ENCODE results near the gene PHF2. TPM values are rescaled to one million over a fixed set of nuclear protein-coding genes. Genes with fewer than 3 reads are reported as not detected.

Gene PHF2
- total RNA-seq, 4 donors from 2014 or later, result 22.6 to 40.2 (median 28.4) TPM

DNA sequence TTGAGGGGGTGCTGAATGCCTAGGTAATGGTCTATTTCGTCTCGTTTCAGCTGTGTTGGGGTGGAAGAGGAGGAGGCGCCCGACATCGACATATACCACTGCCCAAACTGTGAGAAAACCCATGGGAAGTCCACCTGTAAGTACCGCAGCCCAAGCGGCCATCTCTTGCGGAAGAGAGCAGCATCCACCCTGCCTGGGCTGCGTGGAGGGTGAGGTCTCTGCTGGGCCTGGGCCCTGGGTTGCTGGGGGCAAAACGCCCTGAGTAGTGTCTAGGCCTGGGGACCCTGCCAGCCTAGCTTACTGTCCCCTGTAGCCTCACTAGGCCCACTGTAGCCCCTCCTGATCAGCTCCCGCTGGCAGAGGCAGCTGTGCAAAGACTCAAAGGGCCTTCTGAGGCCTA, 53.5 kb downstream of the PHF2 start:
- 93% methylated on average over 11 of the region's 11 CpGs for WGBS
- Histone ChIP-seq H3K27ac (no peak overlapping the region), H3K9me3 (peaks cover 10% of the 10 kb centered on the region), H3K4me3 (no peak overlapping the region), H3K27me3 (no peaks in the 10 kb centered on the region), H3K36me3 (peaks cover 40% of the 10 kb centered on the region), H3K4me1 (no peaks in the 10 kb centered on the region)
- no peak for DNase-seq (ENCODE audit: low spot score in 2 of 2)
- TF ChIP-seq EP300 (IDR thresholded peaks at IDR 0.05), result no peak
- TF ChIP-seq, protein P1, sequence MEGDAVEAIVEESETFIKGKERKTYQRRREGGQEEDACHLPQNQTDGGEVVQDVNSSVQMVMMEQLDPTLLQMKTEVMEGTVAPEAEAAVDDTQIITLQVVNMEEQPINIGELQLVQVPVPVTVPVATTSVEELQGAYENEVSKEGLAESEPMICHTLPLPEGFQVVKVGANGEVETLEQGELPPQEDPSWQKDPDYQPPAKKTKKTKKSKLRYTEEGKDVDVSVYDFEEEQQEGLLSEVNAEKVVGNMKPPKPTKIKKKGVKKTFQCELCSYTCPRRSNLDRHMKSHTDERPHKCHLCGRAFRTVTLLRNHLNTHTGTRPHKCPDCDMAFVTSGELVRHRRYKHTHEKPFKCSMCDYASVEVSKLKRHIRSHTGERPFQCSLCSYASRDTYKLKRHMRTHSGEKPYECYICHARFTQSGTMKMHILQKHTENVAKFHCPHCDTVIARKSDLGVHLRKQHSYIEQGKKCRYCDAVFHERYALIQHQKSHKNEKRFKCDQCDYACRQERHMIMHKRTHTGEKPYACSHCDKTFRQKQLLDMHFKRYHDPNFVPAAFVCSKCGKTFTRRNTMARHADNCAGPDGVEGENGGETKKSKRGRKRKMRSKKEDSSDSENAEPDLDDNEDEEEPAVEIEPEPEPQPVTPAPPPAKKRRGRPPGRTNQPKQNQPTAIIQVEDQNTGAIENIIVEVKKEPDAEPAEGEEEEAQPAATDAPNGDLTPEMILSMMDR (IDR thresholded peaks at IDR 0.05), result no peak
- no peak for TF ChIP-seq POLR2A (IDR thresholded peaks at IDR 0.05)
- no peak for TF ChIP-seq POLR2AphosphoS5 (IDR thresholded peaks at IDR 0.05)

DNA sequence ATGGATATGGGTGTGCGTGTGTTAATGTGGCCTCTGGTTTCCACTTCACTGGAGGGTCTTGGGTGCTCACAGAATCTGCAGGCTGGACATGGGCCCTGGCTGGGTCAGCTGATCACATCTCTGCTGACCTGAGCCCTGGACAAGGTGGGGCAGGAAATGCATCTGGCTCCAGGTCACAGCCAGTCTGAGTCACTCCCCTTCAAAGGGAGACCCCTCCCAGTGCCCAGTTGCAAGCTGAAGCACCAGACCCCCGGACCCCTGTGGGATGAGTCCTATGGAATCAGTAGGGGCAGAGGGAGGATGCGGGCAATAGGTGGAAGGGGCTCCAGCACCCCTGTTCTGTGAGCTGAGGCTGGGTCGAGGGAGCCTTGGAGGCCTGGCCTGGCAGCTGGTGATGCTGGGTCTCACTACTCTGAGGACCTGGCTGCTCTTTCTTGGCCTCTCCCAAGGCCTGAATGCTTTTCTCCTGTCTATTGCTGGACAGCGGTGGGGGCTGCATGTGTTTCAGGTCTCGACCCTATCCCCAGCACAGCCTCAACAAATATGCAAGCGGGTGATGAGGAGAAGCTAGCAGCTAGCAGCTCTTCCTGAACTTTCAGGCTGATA, 54.5 kb downstream of the PHF2 start:
- Histone ChIP-seq H3K9me3 (peaks cover 10% of the 10 kb centered on the region), H3K27me3 (no peaks in the 10 kb centered on the region), H3K36me3 (peaks cover 48% of the 10 kb centered on the region), H3K4me3 (no peak overlapping the region), H3K4me1 (no peaks in the 10 kb centered on the region), H3K27ac (no peak overlapping the region)
- no peak for DNase-seq (ENCODE audit: low spot score in 2 of 2)
- no peak for TF ChIP-seq EP300 (IDR thresholded peaks at IDR 0.05)
- TF ChIP-seq, protein P1 (IDR thresholded peaks at IDR 0.05), result no peak
- TF ChIP-seq POLR2A (IDR thresholded peaks at IDR 0.05), result no peak
- no peak for TF ChIP-seq POLR2AphosphoS5 (IDR thresholded peaks at IDR 0.05)
- WGBS, result 83% methylated on average over 3 of the region's 7 CpGs

DNA sequence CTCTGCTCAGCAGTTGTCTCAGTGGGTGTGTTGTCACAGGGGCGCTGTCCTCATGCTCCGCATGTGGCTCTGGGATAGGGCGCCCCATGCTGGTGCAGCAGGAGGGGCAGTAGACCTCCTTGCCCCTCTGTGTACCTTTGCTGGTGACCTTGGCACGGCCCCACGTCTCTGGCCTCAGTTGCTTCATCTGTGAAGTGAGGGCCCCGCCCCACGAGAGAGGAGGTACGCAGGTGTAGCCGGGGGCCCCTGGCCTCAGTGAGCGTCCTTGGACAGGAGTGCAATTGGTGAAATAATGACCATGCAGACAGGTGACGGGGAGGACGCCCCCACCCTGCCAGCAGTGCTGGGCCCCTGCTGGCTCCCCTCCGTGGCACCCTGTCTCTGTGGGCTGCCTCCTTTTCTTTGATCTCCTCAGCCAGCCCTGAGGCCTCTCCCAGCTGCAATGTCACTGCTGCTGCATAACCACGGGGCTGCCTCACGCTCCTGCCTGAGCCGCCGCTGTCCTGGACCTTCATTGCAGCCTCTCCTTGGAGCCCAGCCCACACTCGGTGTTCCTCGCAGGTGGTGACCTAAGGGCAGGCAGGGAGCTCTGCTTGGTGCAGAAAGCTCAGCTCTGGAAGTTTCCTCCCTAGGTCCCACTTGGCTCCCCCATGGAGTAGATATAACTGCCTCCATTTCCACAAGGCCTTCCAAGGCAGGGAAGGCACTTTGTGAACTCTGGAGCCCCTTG, 57.3 kb downstream of the PHF2 start:
- Histone ChIP-seq H3K27me3 (no peaks in the 10 kb centered on the region), H3K4me3 (no peak overlapping the region), H3K4me1 (no peaks in the 10 kb centered on the region), H3K36me3 (peaks cover 75% of the 10 kb centered on the region), H3K9me3 (peaks cover 3% of the 10 kb centered on the region), H3K27ac (no peak overlapping the region)
- TF ChIP-seq POLR2AphosphoS5 (IDR thresholded peaks at IDR 0.05), result no peak
- TF ChIP-seq, protein P1 (IDR thresholded peaks at IDR 0.05), result no peak
- no peak for TF ChIP-seq EP300 (IDR thresholded peaks at IDR 0.05)
- no peak for TF ChIP-seq POLR2A (IDR thresholded peaks at IDR 0.05)
- DNase-seq (ENCODE audit: low spot score in 2 of 2), result peak in 1 of 2 donors; percentile 52
- 85% methylated on average over 8 of the region's 19 CpGs for WGBS

DNA sequence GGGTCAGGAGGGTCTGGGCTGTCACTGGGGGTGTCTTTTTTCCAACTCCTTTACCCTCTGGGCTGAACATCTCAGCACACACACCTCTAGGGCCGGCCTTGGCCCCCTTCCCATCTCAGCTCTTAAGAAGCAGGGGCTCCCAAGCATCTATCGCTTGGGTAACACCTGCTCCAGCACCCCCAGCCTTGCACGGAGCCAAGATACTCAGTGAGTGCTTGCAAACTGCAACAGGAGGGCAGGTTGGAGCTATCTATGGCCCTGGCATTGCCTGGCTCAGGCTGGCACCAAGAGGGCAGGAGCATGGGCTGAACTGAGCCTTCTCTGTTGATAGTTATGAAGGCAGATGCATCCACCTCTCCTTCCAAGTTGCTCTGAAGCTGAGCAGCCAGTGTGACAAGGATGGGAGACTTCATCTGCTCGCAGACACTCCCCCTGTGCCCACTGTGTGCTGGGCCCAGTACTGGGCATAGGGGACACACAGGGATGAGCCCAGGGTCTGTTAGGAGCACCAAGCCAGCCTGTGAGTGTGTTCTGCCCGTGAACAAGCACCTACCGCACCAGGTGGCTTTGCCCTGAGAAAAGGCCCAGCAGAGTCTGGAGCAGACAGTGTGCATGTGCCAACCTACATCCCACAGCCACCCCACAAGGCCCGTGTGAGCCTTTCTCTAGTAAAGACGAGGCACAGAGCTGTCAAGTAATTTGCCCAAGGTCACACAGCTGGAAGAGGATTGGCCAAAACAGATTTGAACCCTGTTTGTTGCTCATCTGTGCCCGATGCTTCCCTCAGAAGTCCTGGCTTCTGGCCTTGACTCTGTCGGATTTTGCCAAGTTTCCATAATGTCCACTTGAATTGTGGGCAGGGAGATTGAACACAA, 58.2 kb downstream of the PHF2 start:
- TF ChIP-seq POLR2A (IDR thresholded peaks at IDR 0.05), result no peak
- TF ChIP-seq EP300 (IDR thresholded peaks at IDR 0.05), result no peak
- TF ChIP-seq, protein P1 (IDR thresholded peaks at IDR 0.05), result no peak
- no peak for TF ChIP-seq POLR2AphosphoS5 (IDR thresholded peaks at IDR 0.05)
- Histone ChIP-seq H3K27me3 (no peaks in the 10 kb centered on the region), H3K36me3 (peaks cover 83% of the 10 kb centered on the region), H3K4me3 (no peak overlapping the region), H3K4me1 (no peaks in the 10 kb centered on the region), H3K27ac (no peak overlapping the region), H3K9me3 (peaks cover 3% of the 10 kb centered on the region)
- WGBS, result 91% methylated on average over 8 of the region's 10 CpGs
- DNase-seq (ENCODE audit: low spot score in 2 of 2), result no peak

All from suprapubic skin (tissue), 4 donors.